ENCODE results near the gene TFR2.

GRCh38 chr7:100680576-100681271, 39.4 kb upstream of the TFR2 start:
- TF ChIP-seq CTCF (conservative IDR thresholded peaks at IDR 0.05) (no peak), ZFX (IDR thresholded peaks at IDR 0.05) (no peak)

Data from C4-2B (cell line).